NT2/D1 (cell line): ENCODE measurements around the gene PELI1.

Experiments
- SUZ12 ChIP-seq: IDR thresholded peaks from 2 replicates; pipeline ENCODE4 v1.6.1; 2011; ENCODE audit not compliant: insufficient read length, insufficient read depth; ENCODE audit errors: extremely low read depth
- YY1 ChIP-seq: IDR thresholded peaks from 2 replicates; pipeline ENCODE4 v1.6.1; 2011; ENCODE audit not compliant: insufficient read length, insufficient read depth

- no peak for TF ChIP-seq YY1
- TF ChIP-seq SUZ12, result no peak
These were observed 81.4 kb downstream of the PELI1 start for GRCh38 chr2:64062840-64063239.
